Measurements from ENCODE around the gene MRPL44. TPM values are rescaled to one million over a fixed set of nuclear protein-coding genes. Genes with fewer than 3 reads are reported as not detected.
A peak's percentile ranks its signal among the peaks of the same experiment; 100 is the strongest.

MRPL44 gene
- total and polyA plus RNA-seq, 2 donors = 23.7 to 29.7 TPM

- Histone ChIP-seq H3K4me3 (ENCODE audit: low read length in 2 of 2) (no peak overlapping the region), H3K27ac (ENCODE audit: low read depth in 1 of 2, low read length in 1 of 2) (no peak overlapping the region), H3K9me3 (ENCODE audit: control insufficient read depth in 2 of 2, insufficient read depth in 1 of 2, low read length in 1 of 2) (no peaks in the 10 kb centered on the region), H3K36me3 (ENCODE audit: control insufficient read depth in 2 of 2, insufficient read depth in 2 of 2, low read length in 1 of 2) (peaks cover 0 to 8% of the 10 kb centered on the region in 2 donors), H3K27me3 (ENCODE audit: control insufficient read depth in 2 of 2, insufficient read depth in 1 of 2, low read length in 1 of 2) (no peaks in the 10 kb centered on the region), H3K4me1 (ENCODE audit: control insufficient read depth in 2 of 2, insufficient read depth in 2 of 2, low read length in 2 of 2) (no peaks in the 10 kb centered on the region)
- no peak for DNase-seq (ENCODE audit: low read depth in 6 of 9, low spot score in 9 of 9)
- 99% methylated on average over 4 of the region's 4 CpGs for WGBS
These were observed 37.2 kb upstream of the MRPL44 start for GRCh38 chr2:223920109-223920508.

GRCh38 chr2:223921204-223921603 is 36.1 kb upstream of the MRPL44 start:
- no peaks in the 10 kb centered on the region for H3K27me3 ChIP-seq (ENCODE audit: control insufficient read depth in 2 of 2, insufficient read depth in 1 of 2, low read length in 1 of 2)
- H3K4me3 ChIP-seq (ENCODE audit: low read length in 2 of 2) = no peak overlapping the region
- no peak overlapping the region for H3K27ac ChIP-seq (ENCODE audit: low read depth in 1 of 2, low read length in 1 of 2)
- no peaks in the 10 kb centered on the region for H3K9me3 ChIP-seq (ENCODE audit: control insufficient read depth in 2 of 2, insufficient read depth in 1 of 2, low read length in 1 of 2)
- peaks cover 0 to 5% of the 10 kb centered on the region in 2 donors for H3K36me3 ChIP-seq (ENCODE audit: control insufficient read depth in 2 of 2, insufficient read depth in 2 of 2, low read length in 1 of 2)
- no peaks in the 10 kb centered on the region for H3K4me1 ChIP-seq (ENCODE audit: control insufficient read depth in 2 of 2, insufficient read depth in 2 of 2, low read length in 2 of 2)
- no peak for DNase-seq (ENCODE audit: low read depth in 6 of 9, low spot score in 9 of 9)

GRCh38 chr2:223922308-223922707 is 35.0 kb upstream of the MRPL44 start:
- WGBS = 87% methylated on average over 3 of the region's 3 CpGs

GRCh38 chr2:223923976-223924375 is 33.3 kb upstream of the MRPL44 start:
- Histone ChIP-seq H3K4me1 (ENCODE audit: control insufficient read depth in 2 of 2, insufficient read depth in 2 of 2, low read length in 2 of 2) (peaks cover 0 to 8% of the 10 kb centered on the region in 2 donors), H3K27me3 (ENCODE audit: control insufficient read depth in 2 of 2, insufficient read depth in 1 of 2, low read length in 1 of 2) (no peaks in the 10 kb centered on the region), H3K27ac (ENCODE audit: low read depth in 1 of 2, low read length in 1 of 2) (no peak overlapping the region), H3K36me3 (ENCODE audit: control insufficient read depth in 2 of 2, insufficient read depth in 2 of 2, low read length in 1 of 2) (no peaks in the 10 kb centered on the region), H3K4me3 (ENCODE audit: low read length in 2 of 2) (no peak overlapping the region), H3K9me3 (ENCODE audit: control insufficient read depth in 2 of 2, insufficient read depth in 1 of 2, low read length in 1 of 2) (peaks cover 0 to 5% of the 10 kb centered on the region in 2 donors)
- WGBS = 90% methylated on average over 2 of the region's 2 CpGs
- DNase-seq (ENCODE audit: low read depth in 6 of 9, low spot score in 9 of 9) = no peak

More at GRCh38 chr2:223922308-223922707, 35.0 kb upstream of the MRPL44 start:
- Histone ChIP-seq H3K27me3 (ENCODE audit: control insufficient read depth in 2 of 2, insufficient read depth in 1 of 2, low read length in 1 of 2) (no peaks in the 10 kb centered on the region), H3K4me1 (ENCODE audit: control insufficient read depth in 2 of 2, insufficient read depth in 2 of 2, low read length in 2 of 2) (no peaks in the 10 kb centered on the region), H3K27ac (ENCODE audit: low read depth in 1 of 2, low read length in 1 of 2) (no peak overlapping the region), H3K4me3 (ENCODE audit: low read length in 2 of 2) (no peak overlapping the region), H3K36me3 (ENCODE audit: control insufficient read depth in 2 of 2, insufficient read depth in 2 of 2, low read length in 1 of 2) (no peaks in the 10 kb centered on the region), H3K9me3 (ENCODE audit: control insufficient read depth in 2 of 2, insufficient read depth in 1 of 2, low read length in 1 of 2) (peaks cover 0 to 2% of the 10 kb centered on the region in 2 donors)
- DNase-seq (ENCODE audit: low read depth in 6 of 9, low spot score in 9 of 9) = no peak

GRCh38 chr2:223925106-223925505 is 32.2 kb upstream of the MRPL44 start:
- no peaks in the 10 kb centered on the region for H3K27me3 ChIP-seq (ENCODE audit: control insufficient read depth in 2 of 2, insufficient read depth in 1 of 2, low read length in 1 of 2)
- H3K9me3 ChIP-seq (ENCODE audit: control insufficient read depth in 2 of 2, insufficient read depth in 1 of 2, low read length in 1 of 2) = peaks cover 0 to 5% of the 10 kb centered on the region in 2 donors
- no peak overlapping the region for H3K27ac ChIP-seq (ENCODE audit: low read depth in 1 of 2, low read length in 1 of 2)
- WGBS = 98% methylated on average over 3 of the region's 3 CpGs
- H3K4me3 ChIP-seq (ENCODE audit: low read length in 2 of 2) = no peak overlapping the region
- no peaks in the 10 kb centered on the region for H3K36me3 ChIP-seq (ENCODE audit: control insufficient read depth in 2 of 2, insufficient read depth in 2 of 2, low read length in 1 of 2)
- DNase-seq (ENCODE audit: low read depth in 6 of 9, low spot score in 9 of 9) = no peak
- peaks cover 0 to 11% of the 10 kb centered on the region in 2 donors for H3K4me1 ChIP-seq (ENCODE audit: control insufficient read depth in 2 of 2, insufficient read depth in 2 of 2, low read length in 2 of 2)

GRCh38 chr2:223928113-223929006 is 28.9 kb upstream of the MRPL44 start:
- H3K36me3 ChIP-seq (ENCODE audit: control insufficient read depth in 2 of 2, insufficient read depth in 2 of 2, low read length in 1 of 2) = no peaks in the 10 kb centered on the region
- H3K27ac ChIP-seq (ENCODE audit: low read depth in 1 of 2, low read length in 1 of 2) = no peak overlapping the region
- H3K4me1 ChIP-seq (ENCODE audit: control insufficient read depth in 2 of 2, insufficient read depth in 2 of 2, low read length in 2 of 2) = peaks cover 0 to 11% of the 10 kb centered on the region in 2 donors
- H3K4me3 ChIP-seq (ENCODE audit: low read length in 2 of 2) = no peak overlapping the region
- no peak for DNase-seq (ENCODE audit: low read depth in 6 of 9, low spot score in 9 of 9)
- H3K9me3 ChIP-seq (ENCODE audit: control insufficient read depth in 2 of 2, insufficient read depth in 1 of 2, low read length in 1 of 2) = peaks cover 0 to 5% of the 10 kb centered on the region in 2 donors
- no peaks in the 10 kb centered on the region for H3K27me3 ChIP-seq (ENCODE audit: control insufficient read depth in 2 of 2, insufficient read depth in 1 of 2, low read length in 1 of 2)
- WGBS = 96% methylated on average over 7 of the region's 7 CpGs

- no peak overlapping the region for H3K4me3 ChIP-seq (ENCODE audit: low read length in 2 of 2)
- H3K27me3 ChIP-seq (ENCODE audit: control insufficient read depth in 2 of 2, insufficient read depth in 1 of 2, low read length in 1 of 2) = no peaks in the 10 kb centered on the region
- WGBS = 4% methylated on average over 4 of the region's 4 CpGs
- H3K4me1 ChIP-seq (ENCODE audit: control insufficient read depth in 2 of 2, insufficient read depth in 2 of 2, low read length in 2 of 2) = peaks cover 0 to 11% of the 10 kb centered on the region in 2 donors
- no peaks in the 10 kb centered on the region for H3K36me3 ChIP-seq (ENCODE audit: control insufficient read depth in 2 of 2, insufficient read depth in 2 of 2, low read length in 1 of 2)
- H3K27ac ChIP-seq (ENCODE audit: low read depth in 1 of 2, low read length in 1 of 2) = no peak overlapping the region
- DNase-seq (ENCODE audit: low read depth in 6 of 9, low spot score in 9 of 9) = peak in 4 of 9 donors; percentile 29 to 67 (median 44)
- H3K9me3 ChIP-seq (ENCODE audit: control insufficient read depth in 2 of 2, insufficient read depth in 1 of 2, low read length in 1 of 2) = peaks cover 0 to 5% of the 10 kb centered on the region in 2 donors
These were observed 27.6 kb upstream of the MRPL44 start for GRCh38 chr2:223929571-223930102.

- H3K27me3 ChIP-seq (ENCODE audit: control insufficient read depth in 2 of 2, insufficient read depth in 1 of 2, low read length in 1 of 2) = no peaks in the 10 kb centered on the region
- H3K36me3 ChIP-seq (ENCODE audit: control insufficient read depth in 2 of 2, insufficient read depth in 2 of 2, low read length in 1 of 2) = no peaks in the 10 kb centered on the region
- H3K4me1 ChIP-seq (ENCODE audit: control insufficient read depth in 2 of 2, insufficient read depth in 2 of 2, low read length in 2 of 2) = peaks cover 0 to 11% of the 10 kb centered on the region in 2 donors
- H3K4me3 ChIP-seq (ENCODE audit: low read length in 2 of 2) = no peak overlapping the region
- no peak for DNase-seq (ENCODE audit: low read depth in 6 of 9, low spot score in 9 of 9)
- peaks cover 0 to 5% of the 10 kb centered on the region in 2 donors for H3K9me3 ChIP-seq (ENCODE audit: control insufficient read depth in 2 of 2, insufficient read depth in 1 of 2, low read length in 1 of 2)
- WGBS = 87% methylated on average over 23 of the region's 23 CpGs
- H3K27ac ChIP-seq (ENCODE audit: low read depth in 1 of 2, low read length in 1 of 2) = no peak overlapping the region
These were observed 26.9 kb upstream of the MRPL44 start for GRCh38 chr2:223930103-223930976.

Measured in thymus (tissue), 11 donors.